ENCODE data around the gene DIABLO.

DNA sequence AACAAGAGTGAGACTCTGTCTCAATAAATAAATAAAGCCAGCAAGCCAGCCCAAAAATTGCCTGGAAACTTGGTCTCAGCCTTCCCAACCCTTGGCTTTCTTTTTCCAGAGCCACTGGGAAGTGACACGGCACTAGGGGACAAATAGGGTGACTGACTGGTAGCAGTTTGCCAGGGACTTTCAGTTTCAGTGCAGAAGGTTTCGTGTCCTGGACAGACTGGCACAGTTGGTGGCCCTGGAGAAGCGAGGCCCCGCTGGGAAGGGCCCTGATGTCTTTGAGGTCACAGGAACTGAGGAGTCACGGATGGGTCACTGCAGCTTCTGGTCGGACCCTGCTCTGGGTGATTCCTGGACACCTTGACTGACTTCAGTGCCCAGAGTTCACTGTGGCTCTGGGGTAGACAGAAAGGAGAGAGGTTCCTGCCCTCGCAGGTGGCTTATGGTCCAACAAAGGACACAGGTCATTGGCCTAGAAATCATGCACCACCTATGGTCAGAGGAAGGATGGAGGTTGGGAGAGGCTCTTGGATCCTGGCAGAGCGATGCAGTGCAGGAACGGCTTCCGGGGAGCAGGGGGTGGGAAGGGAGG lies 40.3 kb downstream of the DIABLO start:
- TF ChIP-seq, protein P1, sequence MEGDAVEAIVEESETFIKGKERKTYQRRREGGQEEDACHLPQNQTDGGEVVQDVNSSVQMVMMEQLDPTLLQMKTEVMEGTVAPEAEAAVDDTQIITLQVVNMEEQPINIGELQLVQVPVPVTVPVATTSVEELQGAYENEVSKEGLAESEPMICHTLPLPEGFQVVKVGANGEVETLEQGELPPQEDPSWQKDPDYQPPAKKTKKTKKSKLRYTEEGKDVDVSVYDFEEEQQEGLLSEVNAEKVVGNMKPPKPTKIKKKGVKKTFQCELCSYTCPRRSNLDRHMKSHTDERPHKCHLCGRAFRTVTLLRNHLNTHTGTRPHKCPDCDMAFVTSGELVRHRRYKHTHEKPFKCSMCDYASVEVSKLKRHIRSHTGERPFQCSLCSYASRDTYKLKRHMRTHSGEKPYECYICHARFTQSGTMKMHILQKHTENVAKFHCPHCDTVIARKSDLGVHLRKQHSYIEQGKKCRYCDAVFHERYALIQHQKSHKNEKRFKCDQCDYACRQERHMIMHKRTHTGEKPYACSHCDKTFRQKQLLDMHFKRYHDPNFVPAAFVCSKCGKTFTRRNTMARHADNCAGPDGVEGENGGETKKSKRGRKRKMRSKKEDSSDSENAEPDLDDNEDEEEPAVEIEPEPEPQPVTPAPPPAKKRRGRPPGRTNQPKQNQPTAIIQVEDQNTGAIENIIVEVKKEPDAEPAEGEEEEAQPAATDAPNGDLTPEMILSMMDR (conservative IDR thresholded peaks at IDR 0.05 in 1 of 2, IDR thresholded peaks at IDR 0.05 in 1 of 2; ENCODE audit: low read depth in 1 of 2, low read length in 2 of 2): no peak
- TF ChIP-seq EZH2 (IDR thresholded peaks at IDR 0.05; ENCODE audit: low read length, missing control alignments): no peak

Measured in fibroblast of lung (primary cell).